ENCODE results near the gene CPS1.

The CPS1 gene

GRCh38 chr2:210660751-210661150 is 104.4 kb downstream of the CPS1 start:
- CTCF ChIA-PET = no interaction called here
- no peak overlapping the region for H3K4me3 ChIP-seq (ENCODE audit: low read depth, low read length)
- TF ChIP-seq CTCF (IDR thresholded peaks at IDR 0.05; ENCODE audit: insufficient read depth, low read length, missing control alignments) = no peak
- DNase-seq (ENCODE audit: low read depth, low spot score) = no peak
- POLR2A ChIA-PET = no interaction called here

GRCh38 chr2:210662560-210662959 is 106.2 kb downstream of the CPS1 start:
- no peak for TF ChIP-seq CTCF (IDR thresholded peaks at IDR 0.05; ENCODE audit: insufficient read depth, low read length, missing control alignments)
- POLR2A ChIA-PET = no interaction called here
- DNase-seq (ENCODE audit: low read depth, low spot score) = no peak
- CTCF ChIA-PET = no interaction called here
- H3K4me3 ChIP-seq (ENCODE audit: low read depth, low read length) = no peak overlapping the region

DNA sequence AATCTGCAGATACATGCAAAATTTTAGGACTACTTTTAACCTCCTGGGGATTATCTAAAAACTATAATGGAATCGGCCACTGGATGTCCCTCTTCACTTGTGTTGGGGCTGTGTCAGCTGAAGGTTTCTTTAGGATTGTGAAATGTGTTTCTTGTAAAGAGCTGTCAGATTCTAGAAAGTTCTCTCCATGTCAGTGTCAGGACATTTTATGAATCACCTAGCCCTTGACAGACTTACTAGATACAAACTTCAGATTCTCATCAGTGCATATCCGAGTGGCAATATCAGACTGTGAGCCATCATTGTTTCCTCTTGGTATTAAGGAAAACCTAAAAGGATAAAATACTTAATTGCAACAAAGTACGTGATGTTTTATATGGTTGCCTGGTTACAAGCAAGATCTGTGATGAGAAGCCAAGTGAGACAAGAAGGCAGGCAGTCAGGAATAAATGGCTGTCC is 107.3 kb downstream of the CPS1 start:
- no peak for DNase-seq (ENCODE audit: low read depth, low spot score)

GRCh38 chr2:210667711-210668110 is 111.3 kb downstream of the CPS1 start:
- no peak overlapping the region for H3K4me3 ChIP-seq (ENCODE audit: low read depth, low read length)
- POLR2A ChIA-PET = no interaction called here
- CTCF ChIA-PET = no interaction called here
- DNase-seq (ENCODE audit: low read depth, low spot score) = no peak
- no peak for TF ChIP-seq CTCF (IDR thresholded peaks at IDR 0.05; ENCODE audit: insufficient read depth, low read length, missing control alignments)

More for the DNA sequence above, 107.3 kb downstream of the CPS1 start:
- CTCF ChIA-PET = no interaction called here
- POLR2A ChIA-PET = no interaction called here
- H3K4me3 ChIP-seq (ENCODE audit: low read depth, low read length) = no peak overlapping the region
- no peak for TF ChIP-seq CTCF (IDR thresholded peaks at IDR 0.05; ENCODE audit: insufficient read depth, low read length, missing control alignments)

DNA sequence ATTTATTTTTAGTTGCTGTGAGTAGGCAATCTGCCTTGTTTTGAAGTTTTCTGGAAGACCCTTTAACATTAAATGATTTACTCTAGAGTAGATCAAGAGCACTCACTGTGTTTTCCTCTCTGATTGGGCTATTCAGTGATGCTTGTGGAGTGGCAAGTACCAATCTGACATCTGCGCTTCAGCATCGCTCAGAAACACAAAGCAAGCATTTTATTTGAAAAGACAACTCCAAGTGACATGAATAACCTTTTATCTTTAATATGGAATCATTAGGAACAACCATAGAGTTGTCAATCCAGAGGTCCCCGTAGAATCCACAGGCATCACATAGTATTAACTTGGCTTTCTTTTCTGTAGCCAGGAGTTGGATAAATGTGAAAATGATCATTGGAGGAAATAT is 114.7 kb downstream of the CPS1 start:
- DNase-seq (ENCODE audit: low read depth, low spot score) = no peak
- POLR2A ChIA-PET = no interaction called here
- no peak for TF ChIP-seq CTCF (IDR thresholded peaks at IDR 0.05; ENCODE audit: insufficient read depth, low read length, missing control alignments)
- CTCF ChIA-PET = no interaction called here
- H3K4me3 ChIP-seq (ENCODE audit: low read depth, low read length) = no peak overlapping the region

DNA sequence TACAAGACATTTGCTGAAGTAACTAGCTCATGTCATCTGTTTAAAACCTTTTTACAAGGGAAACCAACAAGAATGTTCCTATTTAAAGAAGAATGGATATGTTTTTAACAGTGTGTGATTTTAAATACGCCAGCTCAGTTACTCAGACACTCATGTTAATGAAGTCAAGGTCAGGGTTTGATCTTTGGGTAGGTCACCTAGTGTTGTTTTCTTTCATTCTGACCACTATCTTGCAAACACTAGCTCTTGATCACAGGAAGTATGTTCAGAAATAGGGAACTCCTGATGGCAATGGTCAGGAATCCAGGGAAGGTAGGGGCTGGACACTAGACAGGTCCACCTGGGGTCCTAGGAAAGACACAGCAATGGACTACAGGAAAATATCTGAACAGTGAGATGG is 116.7 kb downstream of the CPS1 start:
- ChIA-PET POLR2A (no interaction called here), CTCF (no interaction called here)
- DNase-seq (ENCODE audit: low read depth, low spot score) = no peak
- no peak overlapping the region for H3K4me3 ChIP-seq (ENCODE audit: low read depth, low read length)
- no peak for TF ChIP-seq CTCF (IDR thresholded peaks at IDR 0.05; ENCODE audit: insufficient read depth, low read length, missing control alignments)
